Cortex of kidney (tissue), 1 donor: ENCODE measurements around the gene AFAP1.

Source experiments
- DNase-seq: peaks from one replicate; lab custom pipeline; 2025; lab: John Stamatoyannopoulos, UW

Gene AFAP1

GRCh38 chr4:7769396-7770223 lies 170.1 kb downstream of the AFAP1 start:
- no peak for DNase-seq

GRCh38 chr4:7768736-7769135 lies 170.9 kb downstream of the AFAP1 start:
- no peak for DNase-seq

GRCh38 chr4:7767966-7768365 lies 171.7 kb downstream of the AFAP1 start:
- DNase-seq, result no peak

GRCh38 chr4:7767526-7767925 lies 172.1 kb downstream of the AFAP1 start:
- DNase-seq, result no peak

GRCh38 chr4:7766661-7767345 lies 172.9 kb downstream of the AFAP1 start:
- DNase-seq, result no peak

- DNase-seq, result no peak
Observed at GRCh38 chr4:7766086-7766485, 173.6 kb downstream of the AFAP1 start.

GRCh38 chr4:7765666-7766065 lies 174.0 kb downstream of the AFAP1 start:
- no peak for DNase-seq

GRCh38 chr4:7764466-7764865 lies 175.2 kb downstream of the AFAP1 start:
- no peak for DNase-seq

GRCh38 chr4:7763788-7764187 lies 175.9 kb downstream of the AFAP1 start:
- DNase-seq, result no peak

- no peak for DNase-seq
Observed at GRCh38 chr4:7763106-7763505, 176.6 kb downstream of the AFAP1 start.

GRCh38 chr4:7762376-7763030 lies 177.2 kb downstream of the AFAP1 start:
- DNase-seq, result no peak

GRCh38 chr4:7761720-7762119 lies 177.9 kb downstream of the AFAP1 start:
- DNase-seq, result no peak

- DNase-seq, result no peak
Observed at GRCh38 chr4:7761312-7761711, 178.3 kb downstream of the AFAP1 start.

GRCh38 chr4:7760706-7761105 lies 179.0 kb downstream of the AFAP1 start:
- DNase-seq, result no peak

- DNase-seq, result no peak
Observed at GRCh38 chr4:7760228-7760627, 179.4 kb downstream of the AFAP1 start.

- no peak for DNase-seq
Observed at GRCh38 chr4:7759635-7760034, 180.0 kb downstream of the AFAP1 start.

GRCh38 chr4:7759216-7759615 lies 180.4 kb downstream of the AFAP1 start:
- no peak for DNase-seq

- DNase-seq, result no peak
Observed at GRCh38 chr4:7758476-7758875, 181.2 kb downstream of the AFAP1 start.

- no peak for DNase-seq
Observed at GRCh38 chr4:7757501-7758471, 181.9 kb downstream of the AFAP1 start.

- no peak for DNase-seq
Observed at GRCh38 chr4:7756561-7757355, 182.9 kb downstream of the AFAP1 start.

GRCh38 chr4:7756071-7756470 lies 183.6 kb downstream of the AFAP1 start:
- no peak for DNase-seq
